ENCODE results near the gene UNC5B.

DNA sequence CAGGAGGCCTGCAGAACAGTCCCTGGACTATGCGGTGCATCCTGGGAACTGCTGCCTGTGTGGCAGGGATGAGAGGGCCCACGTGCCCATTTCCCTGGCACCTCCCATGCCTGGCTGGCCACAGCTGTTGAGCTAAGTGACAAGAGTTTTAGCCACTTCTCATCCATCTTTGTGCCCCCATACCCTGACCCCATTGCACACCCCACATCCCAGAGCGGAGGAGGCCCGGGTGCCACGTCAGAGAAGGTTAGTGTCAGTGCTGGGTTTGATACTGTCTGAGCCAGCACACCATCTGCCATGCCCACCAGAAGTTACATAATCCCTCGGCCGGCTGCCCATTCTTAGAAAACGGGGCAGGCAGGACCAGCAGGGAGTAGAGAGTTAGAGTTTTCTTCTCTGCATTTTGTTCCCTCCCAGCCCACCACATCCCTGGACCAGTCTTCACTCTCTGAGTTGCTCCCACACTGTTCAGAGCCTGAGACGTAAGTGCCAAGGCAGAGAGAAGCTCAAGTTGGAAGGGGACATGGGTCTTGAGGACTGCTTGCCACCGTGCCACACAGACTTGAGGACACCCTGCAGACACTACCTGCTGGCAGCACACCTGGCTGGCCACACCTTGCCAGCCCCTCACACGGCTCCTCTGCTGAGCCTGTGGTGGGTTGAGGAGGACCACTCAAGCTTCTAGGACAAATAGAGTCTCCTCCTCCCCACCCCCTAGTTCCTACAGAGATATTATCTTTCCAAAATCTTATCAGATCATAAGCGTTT, 13.1 kb downstream of the UNC5B start:
- TF ChIP-seq, protein P1, sequence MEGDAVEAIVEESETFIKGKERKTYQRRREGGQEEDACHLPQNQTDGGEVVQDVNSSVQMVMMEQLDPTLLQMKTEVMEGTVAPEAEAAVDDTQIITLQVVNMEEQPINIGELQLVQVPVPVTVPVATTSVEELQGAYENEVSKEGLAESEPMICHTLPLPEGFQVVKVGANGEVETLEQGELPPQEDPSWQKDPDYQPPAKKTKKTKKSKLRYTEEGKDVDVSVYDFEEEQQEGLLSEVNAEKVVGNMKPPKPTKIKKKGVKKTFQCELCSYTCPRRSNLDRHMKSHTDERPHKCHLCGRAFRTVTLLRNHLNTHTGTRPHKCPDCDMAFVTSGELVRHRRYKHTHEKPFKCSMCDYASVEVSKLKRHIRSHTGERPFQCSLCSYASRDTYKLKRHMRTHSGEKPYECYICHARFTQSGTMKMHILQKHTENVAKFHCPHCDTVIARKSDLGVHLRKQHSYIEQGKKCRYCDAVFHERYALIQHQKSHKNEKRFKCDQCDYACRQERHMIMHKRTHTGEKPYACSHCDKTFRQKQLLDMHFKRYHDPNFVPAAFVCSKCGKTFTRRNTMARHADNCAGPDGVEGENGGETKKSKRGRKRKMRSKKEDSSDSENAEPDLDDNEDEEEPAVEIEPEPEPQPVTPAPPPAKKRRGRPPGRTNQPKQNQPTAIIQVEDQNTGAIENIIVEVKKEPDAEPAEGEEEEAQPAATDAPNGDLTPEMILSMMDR (IDR thresholded peaks at IDR 0.05 in 8 of 11, conservative IDR thresholded peaks at IDR 0.05 in 3 of 11) = no peak
- TF ChIP-seq POLR2AphosphoS5 (IDR thresholded peaks at IDR 0.05) (no peak), POLR2A (IDR thresholded peaks at IDR 0.05) (no peak)
